ENCODE results near the gene MCIDAS. TPM values are rescaled to one million over a fixed set of nuclear protein-coding genes. Genes with fewer than 3 reads are reported as not detected.

MCIDAS gene
- polyA plus RNA-seq, 1 donor (not counting 4 experiments of a cell fraction or from before 2014, with no cell fraction given), result 0.03 TPM

DNA sequence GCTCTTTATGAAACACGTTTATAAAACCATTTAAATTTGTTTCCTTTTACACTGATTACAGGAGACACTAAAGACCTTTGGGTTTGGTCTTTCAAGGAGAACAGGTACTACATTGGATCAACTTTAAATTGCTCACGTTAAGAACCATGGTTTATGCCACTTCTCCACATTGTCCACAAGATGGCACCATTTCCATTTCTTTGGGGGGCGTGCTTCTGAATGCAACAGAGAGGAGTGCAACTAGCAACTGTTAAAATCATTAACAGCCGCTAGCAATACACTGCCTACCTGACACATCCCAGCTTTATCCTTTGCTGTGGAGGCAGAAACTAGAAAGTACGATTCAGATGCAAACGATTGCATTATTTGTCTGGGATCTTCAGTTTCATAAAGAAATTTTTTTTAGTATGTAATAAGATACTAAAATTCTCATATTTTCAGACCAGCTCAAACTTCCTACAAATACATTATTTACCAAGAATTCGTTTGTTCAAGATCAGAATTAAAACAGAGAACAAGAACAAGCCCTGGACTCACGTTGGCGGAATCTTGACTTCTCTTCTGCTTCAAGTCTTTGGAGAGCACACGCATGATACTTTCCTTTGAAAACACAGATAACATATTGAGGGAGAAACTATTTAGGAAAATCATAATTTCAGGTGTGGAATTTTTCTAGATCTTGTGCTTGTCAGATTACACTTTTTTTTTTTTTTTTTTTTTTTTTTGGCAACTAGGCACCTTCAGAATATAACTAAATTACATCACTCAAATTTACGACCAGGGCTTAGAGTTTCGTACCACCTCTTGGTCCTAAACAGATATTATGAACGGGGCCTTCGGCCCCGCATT is 54.8 kb downstream of the MCIDAS start:
- H3K79me2 ChIP-seq (ENCODE audit: control insufficient read depth, insufficient read depth, low read length), result no peaks in the 10 kb centered on the region
- no peak for DNase-seq (ENCODE audit: low read depth, low spot score)
- peaks cover 25% of the 10 kb centered on the region for H3K27me3 ChIP-seq (ENCODE audit: control insufficient read depth, extremely low read depth, insufficient read depth, low read length)
- peak overlapping the region; percentile 46 for H3K9ac ChIP-seq (ENCODE audit: control insufficient read depth, extremely low read depth, insufficient read depth, low read length)
- no peaks in the 10 kb centered on the region for H4K20me1 ChIP-seq (ENCODE audit: control insufficient read depth, extremely low read depth, insufficient read depth, low read length)
- no peaks in the 10 kb centered on the region for H3K36me3 ChIP-seq (ENCODE audit: control insufficient read depth in 2 of 2, extremely low read depth in 1 of 2, insufficient read depth in 2 of 2, low read length in 2 of 2)
- no peak overlapping the region for H2AFZ ChIP-seq (ENCODE audit: control insufficient read depth, low read length)
- H3K27ac ChIP-seq (ENCODE audit: control insufficient read depth, insufficient read depth, low read length), result no peak overlapping the region
- FAIRE-seq, result peak; percentile 76
- TF ChIP-seq, protein P1, sequence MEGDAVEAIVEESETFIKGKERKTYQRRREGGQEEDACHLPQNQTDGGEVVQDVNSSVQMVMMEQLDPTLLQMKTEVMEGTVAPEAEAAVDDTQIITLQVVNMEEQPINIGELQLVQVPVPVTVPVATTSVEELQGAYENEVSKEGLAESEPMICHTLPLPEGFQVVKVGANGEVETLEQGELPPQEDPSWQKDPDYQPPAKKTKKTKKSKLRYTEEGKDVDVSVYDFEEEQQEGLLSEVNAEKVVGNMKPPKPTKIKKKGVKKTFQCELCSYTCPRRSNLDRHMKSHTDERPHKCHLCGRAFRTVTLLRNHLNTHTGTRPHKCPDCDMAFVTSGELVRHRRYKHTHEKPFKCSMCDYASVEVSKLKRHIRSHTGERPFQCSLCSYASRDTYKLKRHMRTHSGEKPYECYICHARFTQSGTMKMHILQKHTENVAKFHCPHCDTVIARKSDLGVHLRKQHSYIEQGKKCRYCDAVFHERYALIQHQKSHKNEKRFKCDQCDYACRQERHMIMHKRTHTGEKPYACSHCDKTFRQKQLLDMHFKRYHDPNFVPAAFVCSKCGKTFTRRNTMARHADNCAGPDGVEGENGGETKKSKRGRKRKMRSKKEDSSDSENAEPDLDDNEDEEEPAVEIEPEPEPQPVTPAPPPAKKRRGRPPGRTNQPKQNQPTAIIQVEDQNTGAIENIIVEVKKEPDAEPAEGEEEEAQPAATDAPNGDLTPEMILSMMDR (optimal IDR thresholded peaks at IDR 0.05 in 1 of 3, IDR thresholded peaks at IDR 0.05 in 1 of 3, conservative IDR thresholded peaks at IDR 0.05 in 1 of 3; ENCODE audit: extremely low read depth in 1 of 3, insufficient read depth in 2 of 3, low read length in 3 of 3), result peak; percentile 61 to 79 (median 72)
- TF ChIP-seq EZH2 (IDR thresholded peaks at IDR 0.05; ENCODE audit: low read length), result no peak
- dilution Hi-C loops (cut with MboI; ENCODE audit: extremely low pct_ligation_motif_present, low sequenced_read_pairs), result no loop called here
- peaks cover 28% of the 10 kb centered on the region for H3K4me1 ChIP-seq (ENCODE audit: control insufficient read depth, extremely low read depth, insufficient read depth, low read length)
- H3K9me1 ChIP-seq (ENCODE audit: control insufficient read depth, extremely low read depth, insufficient read depth, low read length), result no peaks in the 10 kb centered on the region
- H3K4me2 ChIP-seq (ENCODE audit: control insufficient read depth, extremely low read depth, insufficient read depth, low read depth, low read length), result peak overlapping the region; percentile 99
- no peaks in the 10 kb centered on the region for H3K9me3 ChIP-seq (ENCODE audit: control insufficient read depth, low read depth, low read length)
- H3K4me3 ChIP-seq (ENCODE audit: control insufficient read depth in 2 of 3, extremely low read depth in 1 of 3, insufficient read depth in 2 of 3, low read depth in 1 of 3, low read length in 3 of 3), result peak overlapping the region; percentile 38 to 82 (median 74)

DNA sequence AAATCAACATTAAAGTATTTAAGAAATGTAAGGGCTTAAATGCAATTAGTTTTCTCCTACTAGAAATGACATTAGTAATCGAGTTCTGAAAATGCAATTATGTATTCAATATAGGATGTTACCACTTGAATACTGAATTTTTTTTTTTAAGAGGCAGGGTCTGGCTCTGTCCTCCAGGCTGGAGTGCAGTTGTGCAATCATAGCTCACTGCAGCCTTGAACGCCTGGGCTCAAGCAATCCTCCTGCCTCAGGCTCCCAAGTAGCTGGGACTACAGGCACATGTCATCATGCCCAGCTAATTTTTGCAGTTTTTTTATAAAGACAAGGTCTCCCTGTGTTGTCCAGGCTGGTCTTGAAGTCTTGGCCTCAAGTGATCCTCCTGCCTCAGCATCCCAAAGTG is 55.6 kb downstream of the MCIDAS start:
- no peak for FAIRE-seq
- H3K27me3 ChIP-seq (ENCODE audit: control insufficient read depth, extremely low read depth, insufficient read depth, low read length), result peaks cover 20% of the 10 kb centered on the region
- dilution Hi-C loops (cut with MboI; ENCODE audit: extremely low pct_ligation_motif_present, low sequenced_read_pairs), result no loop called here
- no peaks in the 10 kb centered on the region for H3K9me3 ChIP-seq (ENCODE audit: control insufficient read depth, low read depth, low read length)
- no peak overlapping the region for H2AFZ ChIP-seq (ENCODE audit: control insufficient read depth, low read length)
- no peak overlapping the region for H3K27ac ChIP-seq (ENCODE audit: control insufficient read depth, insufficient read depth, low read length)
- no peak for DNase-seq (ENCODE audit: low read depth, low spot score)
- H4K20me1 ChIP-seq (ENCODE audit: control insufficient read depth, extremely low read depth, insufficient read depth, low read length), result no peaks in the 10 kb centered on the region
- H3K4me1 ChIP-seq (ENCODE audit: control insufficient read depth, extremely low read depth, insufficient read depth, low read length), result peaks cover 24% of the 10 kb centered on the region
- H3K4me3 ChIP-seq (ENCODE audit: control insufficient read depth in 2 of 3, extremely low read depth in 1 of 3, insufficient read depth in 2 of 3, low read depth in 1 of 3, low read length in 3 of 3), result no peak overlapping the region
- H3K4me2 ChIP-seq (ENCODE audit: control insufficient read depth, extremely low read depth, insufficient read depth, low read depth, low read length), result no peak overlapping the region
- H3K9me1 ChIP-seq (ENCODE audit: control insufficient read depth, extremely low read depth, insufficient read depth, low read length), result no peaks in the 10 kb centered on the region
- no peak for TF ChIP-seq EZH2 (IDR thresholded peaks at IDR 0.05; ENCODE audit: low read length)
- TF ChIP-seq, protein P1 (optimal IDR thresholded peaks at IDR 0.05 in 1 of 3, IDR thresholded peaks at IDR 0.05 in 1 of 3, conservative IDR thresholded peaks at IDR 0.05 in 1 of 3; ENCODE audit: extremely low read depth in 1 of 3, insufficient read depth in 2 of 3, low read length in 3 of 3), result no peak
- no peaks in the 10 kb centered on the region for H3K36me3 ChIP-seq (ENCODE audit: control insufficient read depth in 2 of 2, extremely low read depth in 1 of 2, insufficient read depth in 2 of 2, low read length in 2 of 2)
- H3K79me2 ChIP-seq (ENCODE audit: control insufficient read depth, insufficient read depth, low read length), result no peaks in the 10 kb centered on the region
- H3K9ac ChIP-seq (ENCODE audit: control insufficient read depth, extremely low read depth, insufficient read depth, low read length), result no peak overlapping the region

Small RNA genes within 50 kb of the gene (small RNA-seq; reads per million reads assigned to genes)
- 0 to 1.0 (median 0.07) reads per million in 3 experiments for gene MIR449A (ENCODE audit: insufficient read length in 3 of 3, low read depth in 3 of 3, low replicate concordance in 1 of 3)
- gene MIR449B (ENCODE audit: insufficient read length in 3 of 3, low read depth in 3 of 3, low replicate concordance in 1 of 3), result 0 reads per million in 3 experiments
- gene MIR449C (ENCODE audit: insufficient read length in 3 of 3, low read depth in 3 of 3, low replicate concordance in 1 of 3), result 0 to 0.67 (median 0) reads per million in 3 experiments

Other genes with a start within 250 kb of the MCIDAS start
- gene ESM1, start 241.7 kb downstream of the MCIDAS start, polyA plus RNA-seq, result 0.07 TPM in 1 of 3 replicates, not detected in the others
- gene GZMK, start 203.1 kb downstream of the MCIDAS start, polyA plus RNA-seq, result not detected in 3 replicates
- not detected in 3 replicates for gene GZMA, start 124.7 kb downstream of the MCIDAS start, polyA plus RNA-seq
- gene GPX8, start 67.1 kb downstream of the MCIDAS start, polyA plus RNA-seq, result 20.3 to 40.1 TPM (median 28.9 TPM) in 3 replicates
- gene CDC20B, start 54.1 kb downstream of the MCIDAS start, polyA plus RNA-seq, result 0.03 TPM in 1 of 3 replicates, not detected in the others
- gene CCNO, start 6.3 kb upstream of the MCIDAS start, polyA plus RNA-seq, result 0.42 to 0.94 TPM (median 0.48 TPM) in 3 replicates
- 7.9 to 18.8 TPM (median 9.3 TPM) in 3 replicates for gene DHX29, start 80.4 kb upstream of the MCIDAS start, polyA plus RNA-seq
- gene MTREX, start 80.7 kb upstream of the MCIDAS start, polyA plus RNA-seq, result 30.1 to 71.4 TPM (median 35.5 TPM) in 3 replicates

Measured in keratinocyte (primary cell).